Measurements from ENCODE around the gene NPHP4. TPM values are rescaled to one million over a fixed set of nuclear protein-coding genes. Genes with fewer than 3 reads are reported as not detected.

The NPHP4 gene
- total RNA-seq, 1 experiment from 2014 or later = 5.3 TPM

- DNase-seq (ENCODE audit: low read depth) = no peak
Observed at GRCh38 chr1:5913078-5913845, 79.0 kb downstream of the NPHP4 start.

- no peak for DNase-seq (ENCODE audit: low read depth)
Observed at GRCh38 chr1:5911871-5912271, 80.4 kb downstream of the NPHP4 start.

- DNase-seq (ENCODE audit: low read depth) = no peak
Observed at GRCh38 chr1:5911157-5911556, 81.1 kb downstream of the NPHP4 start.

GRCh38 chr1:5910666-5911065, 81.6 kb downstream of the NPHP4 start:
- no peak for DNase-seq (ENCODE audit: low read depth)

GRCh38 chr1:5910276-5910620, 82.0 kb downstream of the NPHP4 start:
- DNase-seq (ENCODE audit: low read depth) = no peak

GRCh38 chr1:5909576-5910275, 82.5 kb downstream of the NPHP4 start:
- DNase-seq (ENCODE audit: low read depth) = no peak

GRCh38 chr1:5908461-5909375, 83.5 kb downstream of the NPHP4 start:
- DNase-seq (ENCODE audit: low read depth) = peak; percentile 19

- no peak for DNase-seq (ENCODE audit: low read depth)
Observed at GRCh38 chr1:5907966-5908365, 84.3 kb downstream of the NPHP4 start.

GRCh38 chr1:5907386-5907785, 84.8 kb downstream of the NPHP4 start:
- no peak for DNase-seq (ENCODE audit: low read depth)

- DNase-seq (ENCODE audit: low read depth) = no peak
Observed at GRCh38 chr1:5906966-5907365, 85.3 kb downstream of the NPHP4 start.

GRCh38 chr1:5906116-5906515, 86.1 kb downstream of the NPHP4 start:
- no peak for DNase-seq (ENCODE audit: low read depth)

- no peak for DNase-seq (ENCODE audit: low read depth)
Observed at GRCh38 chr1:5905436-5905835, 86.8 kb downstream of the NPHP4 start.

- no peak for DNase-seq (ENCODE audit: low read depth)
Observed at GRCh38 chr1:5904551-5904950, 87.7 kb downstream of the NPHP4 start.

GRCh38 chr1:5903680-5904079, 88.5 kb downstream of the NPHP4 start:
- DNase-seq (ENCODE audit: low read depth) = no peak

- DNase-seq (ENCODE audit: low read depth) = no peak
Observed at GRCh38 chr1:5903031-5903430, 89.2 kb downstream of the NPHP4 start.

- no peak for DNase-seq (ENCODE audit: low read depth)
Observed at GRCh38 chr1:5901841-5902240, 90.4 kb downstream of the NPHP4 start.

GRCh38 chr1:5901150-5901549, 91.1 kb downstream of the NPHP4 start:
- DNase-seq (ENCODE audit: low read depth) = no peak

- DNase-seq (ENCODE audit: low read depth) = no peak
Observed at GRCh38 chr1:5898266-5898665, 94.0 kb downstream of the NPHP4 start.

- no peak for DNase-seq (ENCODE audit: low read depth)
Observed at GRCh38 chr1:5896706-5897660, 95.2 kb downstream of the NPHP4 start.

- DNase-seq (ENCODE audit: low read depth) = no peak
Observed at GRCh38 chr1:5895446-5896406, 96.5 kb downstream of the NPHP4 start.
